ENCODE data around the gene GOLGA8J.
"Not testable (repeated sequence)": the region's sequence is repeated elsewhere in the genome, so short reads cannot be mapped to it uniquely, and the experiment has no call there.

The GOLGA8J gene

GRCh38 chr15:30072630-30073029 lies 10.1 kb upstream of the GOLGA8J start:
- TF ChIP-seq CTCF (IDR thresholded peaks at IDR 0.05; ENCODE audit: insufficient read depth, low read length, missing control alignments): no peak
- DNase-seq (ENCODE audit: low read depth, low spot score): no peak
- no peak overlapping the region for H3K4me3 ChIP-seq (ENCODE audit: low read depth, low read length)
- POLR2A ChIA-PET: no interaction called here
- CTCF ChIA-PET: interaction anchor here (0.7 to 7.5 kb wide), 3 partner anchors 30 to 326 kb away, joined by 3 to 107 read pairs (median 3); no protein-coding TSS in a partner anchor

- H3K4me3 ChIP-seq (ENCODE audit: low read depth, low read length): no peak overlapping the region
- DNase-seq (ENCODE audit: low read depth, low spot score): no peak
- CTCF ChIA-PET: interaction anchor here (0.7 to 7.5 kb wide), 14 partner anchors 12 to 935 kb away, joined by 3 to 107 read pairs (median 6); no protein-coding TSS in a partner anchor
- no peak for TF ChIP-seq CTCF (IDR thresholded peaks at IDR 0.05; ENCODE audit: insufficient read depth, low read length, missing control alignments)
- POLR2A ChIA-PET: no interaction called here
Measured at GRCh38 chr15:30073915-30074314, 8.8 kb upstream of the GOLGA8J start.

GRCh38 chr15:30080816-30081215 lies 1.9 kb upstream of the GOLGA8J start:
- CTCF ChIA-PET; H3K4me3 ChIP-seq (ENCODE audit: low read depth, low read length); POLR2A ChIA-PET: not testable (repeated sequence)
- DNase-seq (ENCODE audit: low read depth, low spot score): peak; percentile 34

GRCh38 chr15:30097827-30098226 lies 15.1 kb downstream of the GOLGA8J start:
- not testable (repeated sequence) for H3K4me3 ChIP-seq (ENCODE audit: low read depth, low read length); DNase-seq (ENCODE audit: low read depth, low spot score)

DNA sequence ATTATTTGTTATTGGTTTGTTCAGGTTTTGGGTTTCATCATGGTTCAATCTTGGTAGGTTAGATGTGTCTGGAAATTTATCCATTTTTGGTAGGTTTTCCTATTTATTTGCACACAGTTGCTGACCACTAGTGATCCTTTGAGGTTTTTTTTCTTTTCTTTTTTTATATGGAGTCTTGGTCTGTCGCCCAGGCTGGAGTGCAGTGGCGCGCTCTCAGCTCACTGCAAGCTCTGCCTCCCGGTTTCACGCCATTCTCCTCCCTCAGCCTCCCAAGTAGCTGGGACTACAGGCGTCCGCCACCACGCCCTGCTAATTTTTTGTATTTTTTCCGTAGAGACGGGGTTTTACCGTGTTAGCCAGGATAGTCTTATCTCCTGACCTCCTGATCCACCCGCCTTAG lies 20.1 kb downstream of the GOLGA8J start:
- CTCF ChIA-PET; DNase-seq (ENCODE audit: low read depth, low spot score); H3K4me3 ChIP-seq (ENCODE audit: low read depth, low read length); POLR2A ChIA-PET: not testable (repeated sequence)

More at GRCh38 chr15:30097827-30098226, 15.1 kb downstream of the GOLGA8J start:
- POLR2A ChIA-PET, CTCF ChIA-PET: not testable (repeated sequence)

DNA sequence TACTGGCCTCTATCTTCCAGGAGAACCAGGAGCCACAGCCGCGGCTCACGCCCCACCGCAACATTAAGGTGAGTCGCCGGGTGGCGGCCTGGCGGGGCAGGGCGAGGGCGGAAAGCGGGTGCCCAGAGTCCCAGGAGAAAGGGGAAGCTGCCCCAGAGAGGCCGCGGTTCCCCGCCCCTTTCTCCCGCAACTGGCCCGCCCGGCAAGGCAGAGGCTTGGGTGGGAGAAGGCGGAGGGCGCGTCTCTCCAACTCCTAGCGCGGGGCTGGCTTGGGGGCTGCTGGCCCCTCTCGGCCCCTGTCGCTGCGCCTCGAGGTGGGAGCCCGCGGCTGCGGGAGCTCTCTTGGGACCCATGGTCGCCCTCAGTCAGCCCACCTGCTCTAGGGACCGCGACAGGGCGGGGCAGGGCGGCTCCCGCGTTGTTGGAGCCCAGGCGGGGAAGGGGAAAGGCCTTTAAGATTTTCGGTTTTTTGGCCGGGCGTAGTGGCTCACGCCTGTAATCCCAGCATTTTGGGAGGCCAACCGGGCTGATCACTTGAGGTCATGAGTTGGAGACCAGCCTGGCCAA lies 21.3 kb downstream of the GOLGA8J start:
- not testable (repeated sequence) for DNase-seq (ENCODE audit: low read depth, low spot score)

GRCh38 chr15:30110591-30110990 lies 27.8 kb downstream of the GOLGA8J start:
- CTCF ChIA-PET; POLR2A ChIA-PET; H3K4me3 ChIP-seq (ENCODE audit: low read depth, low read length); DNase-seq (ENCODE audit: low read depth, low spot score): not testable (repeated sequence)

More for the DNA sequence above, 21.3 kb downstream of the GOLGA8J start:
- CTCF ChIA-PET, POLR2A ChIA-PET: not testable (repeated sequence)
- H3K4me3 ChIP-seq (ENCODE audit: low read depth, low read length): peak overlapping the region; percentile 36; the same call in 1 of the 2 replicates

GRCh38 chr15:30130066-30130465 lies 47.3 kb downstream of the GOLGA8J start:
- DNase-seq (ENCODE audit: low read depth, low spot score); CTCF ChIA-PET; POLR2A ChIA-PET; H3K4me3 ChIP-seq (ENCODE audit: low read depth, low read length): not testable (repeated sequence)

DNA sequence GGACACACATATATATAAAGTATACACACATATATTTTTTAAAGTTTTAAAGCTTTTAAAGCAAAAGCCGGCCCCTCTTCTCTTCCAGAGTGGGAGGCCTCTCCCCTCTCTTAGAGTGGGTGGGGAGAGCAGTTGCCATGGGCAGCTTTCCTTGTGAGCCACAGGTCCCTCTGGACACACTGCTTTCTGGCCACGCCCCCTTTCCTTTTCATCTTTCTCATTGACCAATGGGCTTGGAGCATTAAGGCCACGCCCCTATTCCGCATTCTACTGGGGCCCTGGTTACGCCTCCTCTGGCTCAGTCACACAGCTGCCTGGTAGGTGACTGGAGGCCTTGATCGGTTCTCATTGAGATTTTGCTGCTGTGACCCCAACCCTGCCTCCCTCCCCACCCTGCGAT lies 52.0 kb downstream of the GOLGA8J start, which contains the start of gene GOLGA8T:
Gene GOLGA8T, plus strand, starts transcription at position 301 of the 400 bp plus-strand sequence. Its CDS starts 98 bp downstream, at position 399.
- H3K4me3 ChIP-seq (ENCODE audit: low read depth, low read length); CTCF ChIA-PET; POLR2A ChIA-PET; DNase-seq (ENCODE audit: low read depth, low spot score): not testable (repeated sequence)

All from AG04449 (cell line).